A673 (cell line): ENCODE measurements around the gene CYB5RL. TPM values are rescaled to one million over a fixed set of nuclear protein-coding genes. Genes with fewer than 3 reads are reported as not detected.
"Not testable (repeated sequence)": the region's sequence is repeated elsewhere in the genome, so short reads cannot be mapped to it uniquely, and the experiment has no call there.

Experiments used
- BruUV-seq: library from RNA; stranded (reverse); fragments of 400-500 nt; replicated peaks from 2 replicates; lab custom pipeline; 2021; lab: Mats Ljungman, UMichigan
- CTCF ChIA-PET: fragments of 300-600 bp; sonication (Branson Sonifier 250); formaldehyde crosslinking; loops from one replicate; lab custom pipeline; 2022; ENCODE audit warnings: antibody characterized with exemption; lab: Charles Lee
- POLR2A ChIA-PET: fragments of 300-600 bp; sonication (Branson Sonifier 250); formaldehyde crosslinking; loops from one replicate; lab custom pipeline; 2022; ENCODE audit warnings: antibody characterized with exemption; ENCODE audit not compliant: low non-redundant PET; lab: Charles Lee
- DNase-seq: peaks from one replicate; pipeline ENCODE4 v3.0.0-alpha.2; 2015; ENCODE audit warnings: low spot score
- H3K27ac ChIP-seq: fragments of 200-600 bp; sonication (generic); 2 replicates; pipeline ENCODE4 v1.5.1; 2016; ENCODE audit warnings: mixed run types, low read depth, mild to moderate bottlenecking, mixed read lengths, antibody characterized with exemption, low read length; ENCODE audit not compliant: poor library complexity, severe bottlenecking
- H3K27me3 ChIP-seq: fragments of 200-600 bp; sonication (generic); replicated peaks from 2 replicates; pipeline ENCODE4 v1.6.1; 2017; ENCODE audit warnings: mixed run types, low read depth, mild to moderate bottlenecking, mixed read lengths, antibody characterized with exemption, low read length; ENCODE audit not compliant: insufficient read depth, poor library complexity
- H3K36me3 ChIP-seq: fragments of 200-600 bp; sonication (generic); 2 replicates; pipeline ENCODE4 v1.6.1; 2016; ENCODE audit warnings: mixed run types, mild to moderate bottlenecking, mixed read lengths, antibody characterized with exemption, low read length; ENCODE audit not compliant: insufficient read depth, poor library complexity, severe bottlenecking
- H3K4me1 ChIP-seq: fragments of 200-600 bp; sonication (generic); 2 replicates; pipeline ENCODE4 v1.6.1; 2017; ENCODE audit warnings: mixed run types, mild to moderate bottlenecking, mixed read lengths, antibody characterized with exemption, low read length; ENCODE audit not compliant: insufficient read depth, poor library complexity, severe bottlenecking
- H3K4me3 ChIP-seq: fragments of 200-600 bp; sonication (generic); 2 replicates; pipeline ENCODE4 v1.5.1; 2016; ENCODE audit warnings: low read depth, mixed run types, mild to moderate bottlenecking, mixed read lengths, low read length; ENCODE audit not compliant: poor library complexity, severe bottlenecking
- H3K9me3 ChIP-seq: fragments of 200-600 bp; sonication (generic); 2 replicates; pipeline ENCODE4 v1.6.1; 2016; ENCODE audit warnings: mixed run types, low read depth, mild to moderate bottlenecking, mixed read lengths, antibody characterized with exemption, low read length; ENCODE audit not compliant: poor library complexity, severe bottlenecking
- CTCF ChIP-seq: fragments of 300-800, 200-600 bp; sonication (generic); conservative IDR thresholded peaks from 2 replicates; pipeline ENCODE4 v1.5.1; 2017; ENCODE audit warnings: low read depth, mild to moderate bottlenecking, antibody characterized with exemption, low read length, moderate library complexity, mixed read lengths
- EZH2 ChIP-seq: fragments of 200-600 bp; sonication (generic); IDR thresholded peaks from 2 replicates; pipeline ENCODE4 v1.6.1; 2017; ENCODE audit warnings: borderline replicate concordance, low read depth, mild to moderate bottlenecking, mixed read lengths, antibody characterized with exemption, low read length; ENCODE audit not compliant: poor library complexity, severe bottlenecking
- intact Hi-C: fragments of 100-400 bp; cut with micrococcal nuclease; formaldehyde crosslinking; loops from one replicate; pipeline ENCODE4 v1.10.0; 2022; ENCODE audit not compliant: unreplicated experiment
- total RNA-seq: library from RNA; stranded (reverse); gene quantifications from 2 replicates; pipeline ENCODE4 v1.2.3, GENCODE V29; 2021

Gene CYB5RL
- total RNA-seq, 1 experiment from 2014 or later: 8.4 TPM

GRCh38 chr1:54215523-54215922 lies 15.7 kb upstream of the CYB5RL start:
- Histone ChIP-seq H3K27ac (no peak overlapping the region), H3K4me3 (no peak overlapping the region), H3K9me3 (no peaks in the 10 kb centered on the region), H3K4me1 (no peaks in the 10 kb centered on the region), H3K27me3 (no peaks in the 10 kb centered on the region), H3K36me3 (peaks cover 36% of the 10 kb centered on the region)
- no peak for DNase-seq
- ChIA-PET POLR2A (no interaction called here), CTCF (no interaction called here)
- no TSS peak for BruUV-seq
- intact Hi-C loops: no loop called here
- TF ChIP-seq CTCF (no peak), EZH2 (no peak)

- Histone ChIP-seq H3K4me1 (no peaks in the 10 kb centered on the region), H3K4me3 (no peak overlapping the region), H3K27me3 (no peaks in the 10 kb centered on the region), H3K36me3 (peaks cover 41% of the 10 kb centered on the region), H3K9me3 (no peaks in the 10 kb centered on the region), H3K27ac (no peak overlapping the region)
- CTCF ChIA-PET: interaction anchor here (0.6 kb wide), 1 partner anchor 14 kb away, joined by 9 read pairs; no protein-coding TSS in a partner anchor
- no peak for DNase-seq
- no TSS peak for BruUV-seq
- POLR2A ChIA-PET: no interaction called here
- intact Hi-C loops: no loop called here
- TF ChIP-seq EZH2 (no peak), CTCF (no peak)
These were observed 13.0 kb upstream of the CYB5RL start for GRCh38 chr1:54212872-54213271.

GRCh38 chr1:54207896-54208295 lies 8.1 kb upstream of the CYB5RL start:
- H3K4me3 ChIP-seq, H3K4me1 ChIP-seq, H3K27me3 ChIP-seq, POLR2A ChIA-PET, BruUV-seq, H3K27ac ChIP-seq, H3K9me3 ChIP-seq, CTCF ChIA-PET, DNase-seq: not testable (repeated sequence)
- intact Hi-C loops: loop anchor here (10.0 kb wide), 1 partner anchor 133 kb away; no protein-coding TSS in a partner anchor
- peaks cover 34% of the 10 kb centered on the region for H3K36me3 ChIP-seq

- intact Hi-C loops: loop anchor here (10.0 kb wide), 1 partner anchor 132 kb away; no protein-coding TSS in a partner anchor
- Histone ChIP-seq H3K36me3 (peaks cover 28% of the 10 kb centered on the region), H3K27ac (no peak overlapping the region)
These were observed 7.5 kb upstream of the CYB5RL start for GRCh38 chr1:54207287-54207686.

More at GRCh38 chr1:54207287-54207686, 7.5 kb upstream of the CYB5RL start:
- H3K9me3 ChIP-seq: no peaks in the 10 kb centered on the region
- TF ChIP-seq CTCF (no peak), EZH2 (no peak)
- H3K4me3 ChIP-seq: no peak overlapping the region
- no TSS peak for BruUV-seq
- no peaks in the 10 kb centered on the region for H3K4me1 ChIP-seq
- CTCF ChIA-PET: no interaction called here
- no peak for DNase-seq
- no peaks in the 10 kb centered on the region for H3K27me3 ChIP-seq
- POLR2A ChIA-PET: no interaction called here
